Trophoblast cell (in vitro differentiated cells and primary cell): ENCODE results near the gene QSOX2.

Experiments used
- DNase-seq, 2 donors: peaks; one replicate each; pipeline ENCODE4 v3.0.0-alpha.2; 2016
- H2AFZ ChIP-seq: 2 replicates; pipeline ENCODE4 v1.6.1; 2013; ENCODE audit warnings: low read length, moderate library complexity, mild to moderate bottlenecking; ENCODE audit not compliant: insufficient read depth, poor library complexity
- H2AK5ac ChIP-seq: 2 replicates; pipeline ENCODE4 v1.6.1; 2013; ENCODE audit warnings: mild to moderate bottlenecking, low read length
- H2BK120ac ChIP-seq: 2 replicates; pipeline ENCODE4 v1.6.1; 2013; ENCODE audit warnings: low read length, mild to moderate bottlenecking, moderate library complexity; ENCODE audit not compliant: insufficient read depth, poor library complexity
- H2BK12ac ChIP-seq: 2 replicates; pipeline ENCODE4 v1.6.1; 2013; ENCODE audit warnings: mild to moderate bottlenecking, low read length, moderate library complexity
- H2BK5ac ChIP-seq: 2 replicates; pipeline ENCODE4 v1.6.1; 2013; ENCODE audit warnings: low read length, low read depth, moderate library complexity, mild to moderate bottlenecking; ENCODE audit not compliant: poor library complexity
- H3K14ac ChIP-seq: 2 replicates; pipeline ENCODE4 v1.6.1; 2013; ENCODE audit warnings: mild to moderate bottlenecking, low read length
- H3K18ac ChIP-seq: 2 replicates; pipeline ENCODE4 v1.6.1; 2013; ENCODE audit warnings: mild to moderate bottlenecking, low read length
- H3K23ac ChIP-seq: 2 replicates; pipeline ENCODE4 v1.6.1; 2013; ENCODE audit warnings: low read length
- H3K27ac ChIP-seq: 2 replicates; pipeline ENCODE4 v1.5.1; 2013; ENCODE audit warnings: low read depth, mild to moderate bottlenecking, inconsistent platforms, low read length, moderate library complexity
- H3K27me3 ChIP-seq: 2 replicates; pipeline ENCODE4 v1.6.1; 2013; ENCODE audit warnings: inconsistent platforms, mild to moderate bottlenecking, low read length, moderate library complexity; ENCODE audit not compliant: insufficient read depth
- H3K36me3 ChIP-seq, 2 experiments: 1 replicate in 1 of 2; 2 replicates in 1 of 2; pipeline ENCODE4 v1.6.1; 2013; ENCODE audit warnings: low read length in 2 of 2, mild to moderate bottlenecking in 2 of 2, moderate library complexity in 1 of 2; ENCODE audit not compliant: insufficient read depth in 2 of 2, control insufficient read depth in 1 of 2
- H3K4ac ChIP-seq: 2 replicates; pipeline ENCODE4 v1.6.1; 2013; ENCODE audit warnings: low read depth, mild to moderate bottlenecking, low read length, moderate library complexity
- H3K4me1 ChIP-seq, 2 experiments: 1 replicate in 1 of 2; 2 replicates in 1 of 2; pipeline ENCODE4 v1.6.1; 2013; ENCODE audit warnings: low read length in 2 of 2, mild to moderate bottlenecking in 2 of 2, moderate library complexity in 1 of 2; ENCODE audit not compliant: insufficient read depth in 2 of 2, control insufficient read depth in 1 of 2
- H3K4me2 ChIP-seq: 2 replicates; pipeline ENCODE4 v1.6.1; 2013; ENCODE audit warnings: inconsistent platforms, mild to moderate bottlenecking, low read length, moderate library complexity
- H3K4me3 ChIP-seq: 2 replicates; pipeline ENCODE4 v1.5.1; 2013; ENCODE audit warnings: mild to moderate bottlenecking, low read depth, low read length, inconsistent platforms
- H3K79me1 ChIP-seq: one replicate; pipeline ENCODE4 v1.6.1; 2013; ENCODE audit warnings: low read length
- H3K79me2 ChIP-seq: 2 replicates; pipeline ENCODE4 v1.6.1; 2013; ENCODE audit warnings: low read length, mild to moderate bottlenecking; ENCODE audit not compliant: control insufficient read depth, insufficient read depth, poor library complexity
- H3K9ac ChIP-seq: 2 replicates; pipeline ENCODE4 v1.6.1; 2013; ENCODE audit warnings: mild to moderate bottlenecking, low read length
- H3K9me3 ChIP-seq: 2 replicates; pipeline ENCODE4 v1.6.1; 2013; ENCODE audit warnings: low read depth, mild to moderate bottlenecking, control low read depth, inconsistent platforms, low read length; ENCODE audit not compliant: insufficient read depth
- H4K12ac ChIP-seq: 2 replicates; pipeline ENCODE4 v1.6.1; 2013; ENCODE audit warnings: low read depth, mild to moderate bottlenecking, low read length, moderate library complexity
- H4K8ac ChIP-seq: 2 replicates; pipeline ENCODE4 v1.6.1; 2013; ENCODE audit warnings: low read depth, mild to moderate bottlenecking, low read length, moderate library complexity
- H4K91ac ChIP-seq: one replicate; pipeline ENCODE4 v1.6.1; 2013; ENCODE audit warnings: low read depth, mild to moderate bottlenecking, low read length, moderate library complexity
- WGBS: extraction: QIAGEN DNeasy Blood & Tissue Kit; methylation state at CpG from one replicate; pipeline ENCODE4 v1.1.7; 2013; ENCODE audit warnings: missing lambda C conversion rate; ENCODE audit not compliant: insufficient read length, insufficient coverage; ENCODE audit errors: extremely low coverage; 5-methylcytosine and 5-hydroxymethylcytosine counted together

QSOX2 gene

DNA sequence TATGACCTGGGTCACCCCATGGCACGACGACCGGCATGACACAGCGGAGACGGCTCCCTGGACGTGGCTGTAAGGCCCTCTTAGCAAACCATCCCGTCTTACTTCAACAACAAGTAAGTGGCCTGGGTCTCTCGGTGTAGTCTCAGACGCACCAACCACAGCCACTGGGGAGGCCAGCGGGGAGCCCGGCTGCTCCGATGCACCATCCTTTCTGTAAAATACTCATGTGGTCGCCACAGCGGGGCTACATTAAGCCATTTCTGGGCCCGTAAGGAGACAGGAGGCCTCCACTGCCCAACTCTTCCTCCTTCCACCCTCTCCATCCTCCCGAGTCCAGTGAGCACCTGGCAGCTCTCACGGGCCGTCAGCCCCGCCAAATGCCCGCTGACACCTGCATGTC is 4.7 kb downstream of the QSOX2 start:
- Histone ChIP-seq H3K36me3 (peaks cover 4 to 5% of the 10 kb centered on the region in 2 experiments), H3K18ac (no peak overlapping the region), H3K23ac (no peak overlapping the region), H3K4me1 (peaks cover 7% of the 10 kb centered on the region in 2 experiments), H3K27me3 (no peaks in the 10 kb centered on the region), H3K4me3 (no peak overlapping the region), H4K91ac (no peak overlapping the region), H3K9ac (no peak overlapping the region), H4K8ac (no peak overlapping the region), H3K9me3 (no peaks in the 10 kb centered on the region), H2AFZ (no peak overlapping the region), H3K4ac (no peak overlapping the region), H3K79me1 (no peaks in the 10 kb centered on the region), H3K14ac (no peak overlapping the region), H3K79me2 (no peaks in the 10 kb centered on the region), H2AK5ac (no peak overlapping the region), H3K27ac (no peak overlapping the region), H2BK5ac (no peak overlapping the region), H4K12ac (no peak overlapping the region), H2BK12ac (no peak overlapping the region), H3K4me2 (no peak overlapping the region), H2BK120ac (no peak overlapping the region)
- DNase-seq: no peak
- no CpG with 5 or more reads among the region's 20 CpGs for WGBS

DNA sequence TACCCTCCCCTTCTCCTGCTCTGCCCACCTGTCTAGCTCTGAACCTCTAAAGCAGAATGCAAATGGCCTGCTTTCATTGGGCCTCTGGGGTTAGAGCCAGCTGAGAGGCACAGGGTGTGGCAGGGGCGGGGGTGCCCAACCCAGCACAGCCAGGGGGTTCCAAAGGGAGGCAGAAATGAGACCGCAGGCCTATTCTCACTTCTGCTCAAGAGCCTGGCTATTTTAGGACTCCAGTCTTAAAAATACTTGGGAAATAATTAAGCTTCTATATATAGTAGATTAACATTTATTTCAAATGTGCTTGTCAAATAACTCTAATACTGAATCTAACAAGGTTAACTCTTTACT is 5.7 kb downstream of the QSOX2 start:
- no peak overlapping the region for H4K8ac ChIP-seq

DNA sequence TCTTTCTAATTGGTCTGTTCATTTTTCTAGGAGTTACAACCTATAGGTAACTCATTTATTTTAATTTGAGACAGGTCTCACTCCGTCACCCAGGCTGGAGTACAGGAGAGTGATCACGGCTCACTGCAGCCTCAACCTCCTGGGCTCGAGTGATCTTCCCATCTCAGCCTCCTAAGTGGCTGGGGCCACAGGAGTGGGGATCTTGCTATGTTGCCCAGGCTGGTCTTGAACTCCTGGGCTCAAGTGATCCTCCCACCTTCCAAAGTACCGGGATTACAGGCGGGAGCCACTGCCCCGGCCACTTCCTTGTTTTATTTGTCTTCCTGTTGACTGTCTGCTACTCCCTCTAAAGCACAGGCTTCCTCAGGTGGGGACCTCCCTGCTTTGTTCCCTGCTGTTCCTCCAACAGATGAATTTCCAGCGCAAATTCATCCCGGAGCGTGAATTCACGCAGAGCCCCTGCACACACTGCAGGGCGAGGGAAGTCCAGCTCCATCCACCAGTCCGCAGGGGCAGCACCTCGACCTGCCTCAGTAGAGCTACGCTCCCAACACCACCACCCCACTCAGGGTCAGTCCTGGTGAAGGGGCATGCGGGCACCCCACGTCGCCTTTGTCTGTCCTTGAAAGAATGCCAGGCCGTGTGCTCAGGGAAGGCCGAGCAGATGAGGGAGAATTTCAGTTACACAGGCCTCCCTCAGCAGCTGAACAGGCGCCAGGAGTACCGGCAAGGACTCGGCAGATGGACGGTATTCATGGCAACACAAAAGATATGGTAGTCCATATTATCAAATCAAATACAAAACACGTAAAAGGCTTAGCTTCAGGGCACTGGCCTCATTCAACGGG is 6.3 kb downstream of the QSOX2 start:
- no peak overlapping the region for H3K9ac ChIP-seq
- no peaks in the 10 kb centered on the region for H3K27me3 ChIP-seq
- H3K4me2 ChIP-seq: no peak overlapping the region
- H3K79me1 ChIP-seq: no peaks in the 10 kb centered on the region
- no peaks in the 10 kb centered on the region for H3K9me3 ChIP-seq
- H2BK12ac ChIP-seq: no peak overlapping the region
- H2BK5ac ChIP-seq: no peak overlapping the region
- no peak overlapping the region for H3K18ac ChIP-seq
- H4K8ac ChIP-seq: no peak overlapping the region
- H2AK5ac ChIP-seq: no peak overlapping the region
- no peak overlapping the region for H4K12ac ChIP-seq
- peaks cover under 1% of the 10 kb centered on the region in 2 experiments for H3K4me1 ChIP-seq
- H3K36me3 ChIP-seq: peaks cover 7 to 9% of the 10 kb centered on the region in 2 experiments
- WGBS: no CpG with 5 or more reads among the region's 25 CpGs
- no peak overlapping the region for H2BK120ac ChIP-seq
- no peak overlapping the region for H3K4me3 ChIP-seq
- H2AFZ ChIP-seq: no peak overlapping the region
- H3K4ac ChIP-seq: no peak overlapping the region
- H3K27ac ChIP-seq: no peak overlapping the region
- DNase-seq: no peak
- H3K14ac ChIP-seq: no peak overlapping the region
- H3K79me2 ChIP-seq: no peaks in the 10 kb centered on the region
- H4K91ac ChIP-seq: no peak overlapping the region
- H3K23ac ChIP-seq: no peak overlapping the region

More for the DNA sequence above, 5.7 kb downstream of the QSOX2 start:
- Histone ChIP-seq H4K91ac (no peak overlapping the region), H3K9ac (no peak overlapping the region), H3K14ac (no peak overlapping the region), H3K27ac (no peak overlapping the region), H3K36me3 (peaks cover 7 to 9% of the 10 kb centered on the region in 2 experiments), H3K4ac (no peak overlapping the region), H3K23ac (no peak overlapping the region), H3K27me3 (no peaks in the 10 kb centered on the region), H3K9me3 (no peaks in the 10 kb centered on the region), H3K4me1 (peaks cover 5 to 6% of the 10 kb centered on the region in 2 experiments), H3K4me3 (no peak overlapping the region), H4K12ac (no peak overlapping the region), H2AFZ (no peak overlapping the region), H3K18ac (no peak overlapping the region), H2BK5ac (no peak overlapping the region), H3K4me2 (no peak overlapping the region), H2BK12ac (no peak overlapping the region), H3K79me1 (no peaks in the 10 kb centered on the region), H2AK5ac (no peak overlapping the region), H3K79me2 (no peaks in the 10 kb centered on the region), H2BK120ac (no peak overlapping the region)
- no CpG with 5 or more reads among the region's 2 CpGs for WGBS
- no peak for DNase-seq

DNA sequence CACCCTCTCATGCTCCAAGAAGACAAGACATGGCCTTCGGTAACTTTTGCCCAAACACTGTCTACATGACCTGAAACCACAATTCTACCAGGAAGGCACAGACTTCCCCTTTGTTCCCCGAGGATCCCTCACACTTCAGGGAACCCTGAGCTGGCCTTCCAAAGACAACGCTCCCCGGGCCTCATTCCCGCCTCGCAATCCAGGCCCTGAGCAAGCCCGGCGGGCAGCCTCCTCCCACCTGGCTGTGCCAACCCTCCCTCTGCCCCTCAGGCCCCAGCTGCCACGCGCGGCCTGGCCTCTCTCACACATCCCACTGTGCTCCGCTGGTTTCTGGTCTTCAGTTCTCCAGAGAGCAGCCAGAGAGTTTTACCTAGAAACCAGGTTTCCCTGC is 7.3 kb downstream of the QSOX2 start:
- H4K12ac ChIP-seq: no peak overlapping the region
- no peak overlapping the region for H3K4me2 ChIP-seq
- no peak overlapping the region for H2BK5ac ChIP-seq
- H2BK120ac ChIP-seq: no peak overlapping the region
- H3K79me2 ChIP-seq: no peaks in the 10 kb centered on the region
- no peak overlapping the region for H3K4ac ChIP-seq
- H3K36me3 ChIP-seq: peaks cover 7 to 9% of the 10 kb centered on the region in 2 experiments
- H4K91ac ChIP-seq: no peak overlapping the region
- no CpG with 5 or more reads among the region's 12 CpGs for WGBS
- no peak overlapping the region for H3K27ac ChIP-seq
- H3K4me3 ChIP-seq: no peak overlapping the region
- H3K9ac ChIP-seq: no peak overlapping the region
- no peak overlapping the region for H2AK5ac ChIP-seq
- H3K9me3 ChIP-seq: no peaks in the 10 kb centered on the region
- DNase-seq: no peak
- H3K4me1 ChIP-seq: no peaks in the 10 kb centered on the region
- H4K8ac ChIP-seq: no peak overlapping the region
- no peak overlapping the region for H3K23ac ChIP-seq
- no peak overlapping the region for H3K14ac ChIP-seq
- H3K79me1 ChIP-seq: no peaks in the 10 kb centered on the region
- no peak overlapping the region for H2AFZ ChIP-seq
- H3K27me3 ChIP-seq: no peaks in the 10 kb centered on the region
- H2BK12ac ChIP-seq: no peak overlapping the region
- H3K18ac ChIP-seq: no peak overlapping the region
